HEK293 (cell line): ENCODE results near the gene SSX5.
"Not testable (repeated sequence)": the region's sequence is repeated elsewhere in the genome, so short reads cannot be mapped to it uniquely, and the experiment has no call there.

ENCODE experiments used
- CTCF ChIA-PET: fragments of 350-600 bp; formaldehyde crosslinking; extraction: SDS; loops from one replicate; lab custom pipeline; 2021; ENCODE audit warnings: antibody characterized with exemption; lab: Yijun Ruan, JAX
- POLR2A ChIA-PET: fragments of 300-600 bp; formaldehyde crosslinking; extraction: SDS; loops from one replicate; lab custom pipeline; 2020; ENCODE audit warnings: antibody characterized with exemption, inconsistent platforms; lab: Yijun Ruan, JAX
- H3K27ac ChIP-seq: fragments of 200-500 bp; sonication (Bioruptor generic); 2 replicates; pipeline ENCODE4 v1.5.1; 2014; ENCODE audit warnings: low read depth, low read length, control low read depth, inconsistent platforms; ENCODE audit errors: extremely low read depth
- H3K36me3 ChIP-seq, 2 experiments: fragments of 200-500 bp in 1 of 2; sonication (Bioruptor generic) in 1 of 2; 1 replicate in 1 of 2; 2 replicates in 1 of 2; pipeline ENCODE4 v1.5.1; 2014 to 2017; ENCODE audit warnings: inconsistent platforms in 2 of 2, low read length in 2 of 2; ENCODE audit not compliant: control insufficient read depth in 2 of 2, insufficient read depth in 1 of 2
- H3K4me1 ChIP-seq: fragments of 200-500 bp; sonication (Bioruptor generic); 2 replicates; pipeline ENCODE4 v1.5.1; 2014; ENCODE audit warnings: mild to moderate bottlenecking, low read length, inconsistent platforms; ENCODE audit not compliant: control insufficient read depth, insufficient read depth
- H3K4me3 ChIP-seq: 2 replicates; pipeline ENCODE4 v1.5.1; 2011; ENCODE audit warnings: low read depth, mild to moderate bottlenecking, control low read depth, low read length, moderate library complexity
- H3K9me3 ChIP-seq: fragments of 200-500 bp; sonication (Bioruptor generic); 2 replicates; pipeline ENCODE4 v1.5.1; 2014; ENCODE audit warnings: low read depth, low read length, inconsistent platforms; ENCODE audit not compliant: control insufficient read depth, insufficient read depth
- EGR2 ChIP-seq: fragments of 450-650 bp; formaldehyde crosslinking; IDR thresholded peaks from 2 replicates; pipeline ENCODE4 v1.5.1; 2016; ENCODE audit warnings: low read depth, missing biosample characterization, missing genetic modification characterization
- HIC1 ChIP-seq: fragments of 450-650 bp; formaldehyde crosslinking; IDR thresholded peaks from 2 replicates; pipeline ENCODE4 v1.5.1; 2016; ENCODE audit warnings: missing biosample characterization, missing genetic modification characterization
- KLF17 ChIP-seq: fragments of 450-650 bp; formaldehyde crosslinking; IDR thresholded peaks from 2 replicates; pipeline ENCODE4 v1.5.1; 2016; ENCODE audit warnings: missing biosample characterization, missing genetic modification characterization
- MZF1 ChIP-seq: fragments of 450-650 bp; formaldehyde crosslinking; IDR thresholded peaks from 2 replicates; pipeline ENCODE4 v1.5.1; 2017; ENCODE audit warnings: missing biosample characterization, missing genetic modification characterization, borderline replicate concordance
- ZNF112 ChIP-seq: fragments of 450-650 bp; formaldehyde crosslinking; IDR thresholded peaks from 2 replicates; pipeline ENCODE4 v1.5.0; 2017; ENCODE audit warnings: missing biosample characterization, missing genetic modification characterization
- ZNF132 ChIP-seq: fragments of 450-650 bp; formaldehyde crosslinking; IDR thresholded peaks from 2 replicates; pipeline ENCODE4 v1.5.1; 2017; ENCODE audit warnings: missing biosample characterization, missing genetic modification characterization, borderline replicate concordance
- ZNF19 ChIP-seq: fragments of 450-650 bp; formaldehyde crosslinking; IDR thresholded peaks from 2 replicates; pipeline ENCODE4; 2016; ENCODE audit warnings: missing biosample characterization, missing genetic modification characterization, low read depth
- ZNF214 ChIP-seq: fragments of 450-650 bp; formaldehyde crosslinking; IDR thresholded peaks from 2 replicates; pipeline ENCODE4 v1.5.1; 2017; ENCODE audit warnings: missing biosample characterization, mild to moderate bottlenecking, missing genetic modification characterization, borderline replicate concordance
- ZNF549 ChIP-seq: fragments of 450-650 bp; IDR thresholded peaks from 2 replicates; pipeline ENCODE4 v1.5.1; 2018; ENCODE audit warnings: missing biosample characterization, missing genetic modification characterization, mild to moderate bottlenecking, inconsistent platforms, moderate library complexity
- ZNF837 ChIP-seq: fragments of 450-650 bp; formaldehyde crosslinking; IDR thresholded peaks from 2 replicates; pipeline ENCODE4 v1.5.1; 2016; ENCODE audit warnings: missing biosample characterization, missing genetic modification characterization

The SSX5 gene

GRCh38 chrX:48196745-48197201 lies at the start of gene SSX5:
SSX5 (minus strand) TSS chrX:48196795; CDS start chrX:48195358, 1,437 bp downstream.
- Histone ChIP-seq H3K27ac (no peak within 1 kb of the TSS), H3K4me1 (no peaks in the 10 kb centered on the region), H3K36me3 (no peaks in the 10 kb centered on the region), H3K9me3 (no peaks in the 10 kb centered on the region), H3K4me3 (no peak within 1 kb of the TSS)
- no peak for TF ChIP-seq HIC1 (tag by site-specific recombination)
- POLR2A ChIA-PET: no interaction called here
- CTCF ChIA-PET: no interaction called here

GRCh38 chrX:48224196-48224595 lies 27.6 kb upstream of the SSX5 start:
- H3K9me3 ChIP-seq, H3K27ac ChIP-seq, H3K4me3 ChIP-seq, CTCF ChIA-PET, H3K4me1 ChIP-seq, POLR2A ChIA-PET, H3K36me3 ChIP-seq: not testable (repeated sequence)

- H3K36me3 ChIP-seq, H3K4me1 ChIP-seq, CTCF ChIA-PET, POLR2A ChIA-PET: not testable (repeated sequence)
- peak; percentile 63; the same call in 1 of the 2 replicates for TF ChIP-seq ZNF214 (tag by site-specific recombination)
- TF ChIP-seq, all 188 proteins: peak for 1; not testable (repeated sequence) for 187
- not testable (repeated sequence) for H3K9me3 ChIP-seq, H3K27ac ChIP-seq, H3K4me3 ChIP-seq
These were observed 17.7 kb upstream of the SSX5 start for GRCh38 chrX:48214341-48214740.

GRCh38 chrX:48190024-48190423 lies 6.6 kb downstream of the SSX5 start:
- H3K36me3 ChIP-seq, H3K4me3 ChIP-seq, H3K27ac ChIP-seq, H3K9me3 ChIP-seq, POLR2A ChIA-PET, H3K4me1 ChIP-seq: not testable (repeated sequence)
- CTCF ChIA-PET: interaction anchor here (0.7 kb wide), 1 partner anchor 303 kb away, joined by 8 read pairs; no protein-coding TSS in a partner anchor

- H3K36me3 ChIP-seq, POLR2A ChIA-PET, H3K9me3 ChIP-seq, H3K4me1 ChIP-seq, H3K27ac ChIP-seq, CTCF ChIA-PET, H3K4me3 ChIP-seq: not testable (repeated sequence)
These were observed 14.7 kb downstream of the SSX5 start for GRCh38 chrX:48181882-48182281.

GRCh38 chrX:48180811-48181210 lies 15.8 kb downstream of the SSX5 start:
- CTCF ChIA-PET: no interaction called here
- Histone ChIP-seq H3K36me3 (no peaks in the 10 kb centered on the region), H3K4me1 (no peaks in the 10 kb centered on the region), H3K9me3 (no peaks in the 10 kb centered on the region), H3K27ac (no peak overlapping the region), H3K4me3 (no peak overlapping the region)
- POLR2A ChIA-PET: no interaction called here
- TF ChIP-seq KLF17 (tag by site-specific recombination): no peak
- no peak for TF ChIP-seq ZNF837 (tag by site-specific recombination)
- TF ChIP-seq ZNF132 (tag by site-specific recombination): no peak
- TF ChIP-seq ZNF112: no peak
- no peak for TF ChIP-seq ZNF549 (tag by site-specific recombination)
- TF ChIP-seq ZNF19 (tag by site-specific recombination): no peak
- no peak for TF ChIP-seq MZF1 (tag by site-specific recombination)
- no peak for TF ChIP-seq EGR2
